ENCODE data around the gene WSB1. TPM values are rescaled to one million over a fixed set of nuclear protein-coding genes. Genes with fewer than 3 reads are reported as not detected.

WSB1 gene
- total and polyA plus RNA-seq, 9 of the 15 experiments (the other 6 are each of a cell fraction or from before 2014, with no cell fraction given), result 22.8 to 229 (median 81.1) TPM

- TF ChIP-seq ZNF407 (IDR thresholded peaks at IDR 0.05; ENCODE audit: low read depth), result no peak
- no peak for TF ChIP-seq HEY1 (CRISPR knock-in tag; IDR thresholded peaks at IDR 0.05; ENCODE audit: borderline replicate concordance)
- TF ChIP-seq TCF7L2 (IDR thresholded peaks at IDR 0.05; ENCODE audit: low read depth, low read length), result peak; percentile 47; the same call in 1 of the 2 replicates
- 0 out of 2 replicates have a peak, but pooled peaks have one; percentile 36 for TF ChIP-seq MTA1 (IDR thresholded peaks at IDR 0.05; ENCODE audit: borderline replicate concordance)
- no peak for TF ChIP-seq ZNF518B (CRISPR knock-in tag; IDR thresholded peaks at IDR 0.05)
- peak; percentile 42 for TF ChIP-seq ZNF592 (IDR thresholded peaks at IDR 0.05)
- TF ChIP-seq ETV1 (tag; conservative IDR thresholded peaks at IDR 0.05; ENCODE audit: low read depth), result no peak; the same call in 1 of the 2 replicates
- no peak for TF ChIP-seq DDX20 (tag; IDR thresholded peaks at IDR 0.05; ENCODE audit: low read depth)
Observed at GRCh38 chr17:27332485-27333409, 38.8 kb downstream of the WSB1 start (continued).
